Measurements from ENCODE around the gene TAB2.
A peak's percentile ranks its signal among the peaks of the same experiment; 100 is the strongest.

Gene TAB2

DNA sequence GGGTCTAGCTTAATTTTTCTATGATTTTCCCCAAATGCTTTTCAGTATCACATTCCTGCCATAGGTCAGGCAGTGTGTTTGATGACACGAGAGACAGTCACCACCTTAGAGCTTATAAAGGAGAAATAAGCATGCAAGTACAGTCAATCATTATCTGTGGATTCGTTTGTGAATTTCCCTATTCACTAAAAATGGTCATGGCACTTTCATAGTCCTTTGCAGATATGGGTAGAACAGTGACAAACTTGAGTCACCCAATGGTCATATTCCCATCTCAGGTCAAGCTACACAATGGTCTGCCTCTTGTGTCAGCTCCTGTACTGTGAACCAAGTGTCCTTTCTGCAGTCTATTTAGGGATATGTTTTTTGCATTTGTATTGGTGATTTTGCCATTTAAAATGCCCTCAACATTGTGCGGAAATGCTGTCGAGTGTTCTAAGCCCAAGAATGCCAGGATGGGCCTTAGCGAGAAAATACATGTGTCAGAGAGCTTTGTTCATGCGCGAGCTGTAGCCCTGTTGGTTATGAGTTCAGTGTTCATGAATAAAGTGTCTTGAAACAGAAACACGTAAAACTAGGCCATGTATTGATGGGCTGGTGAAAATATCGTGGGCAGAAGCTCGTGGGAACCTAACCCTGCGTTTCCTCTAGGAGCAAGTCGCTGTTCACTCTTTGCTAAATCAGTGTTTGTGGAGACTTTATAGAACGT is 102.3 kb downstream of the TAB2 start:
- no peak overlapping the region for H2BK120ac ChIP-seq (ENCODE audit: low read depth, low read length)
- no peaks in the 10 kb centered on the region for H3K79me1 ChIP-seq (replicated peaks; ENCODE audit: low read length, poor library complexity, severe bottlenecking)
- H3K4me1 ChIP-seq (ENCODE audit: control insufficient read depth, insufficient read depth, low read depth, low read length), result peaks cover 5% of the 10 kb centered on the region
- no peak overlapping the region for H3K4me2 ChIP-seq (ENCODE audit: low read length, poor library complexity, severe bottlenecking)
- no peak overlapping the region for H3K4me3 ChIP-seq (ENCODE audit: insufficient read depth in 1 of 2, low read depth in 1 of 2, low read length in 2 of 2)
- H3K18ac ChIP-seq (ENCODE audit: low read depth in 1 of 2, low read length in 2 of 2), result no peak overlapping the region
- no peak overlapping the region for H4K91ac ChIP-seq (ENCODE audit: low read length)
- no peak overlapping the region for H2AFZ ChIP-seq (ENCODE audit: low read depth, low read length)
- no peak for DNase-seq
- H2AK5ac ChIP-seq (ENCODE audit: low read length, severe bottlenecking), result no peak overlapping the region
- H2BK15ac ChIP-seq (ENCODE audit: low read depth, poor library complexity, severe bottlenecking), result no peak overlapping the region
- H3K36me3 ChIP-seq (ENCODE audit: control insufficient read depth in 1 of 2, insufficient read depth in 2 of 2, low read depth in 1 of 2, low read length in 2 of 2), result peaks cover 0 to 1% of the 10 kb centered on the region in 2 experiments
- no peak overlapping the region for H3K4ac ChIP-seq (ENCODE audit: low read depth in 1 of 2, low read length in 2 of 2)
- no peak overlapping the region for H2BK5ac ChIP-seq (ENCODE audit: low read depth, low read length, poor library complexity, severe bottlenecking)
- no peaks in the 10 kb centered on the region for H3K27me3 ChIP-seq (ENCODE audit: control insufficient read depth in 1 of 2, insufficient read depth in 1 of 2, low read length in 2 of 2)
- no peak overlapping the region for H3K14ac ChIP-seq (ENCODE audit: low read length in 2 of 2)
- 93% methylated on average over 12 of the region's 13 CpGs for WGBS
- no peak overlapping the region for H3K27ac ChIP-seq (ENCODE audit: low read length, poor library complexity, severe bottlenecking)
- no peaks in the 10 kb centered on the region for H3K9me3 ChIP-seq (ENCODE audit: control insufficient read depth, low read length)
- H3K23ac ChIP-seq (ENCODE audit: low read length in 2 of 2), result no peak overlapping the region
- H4K8ac ChIP-seq (ENCODE audit: low read length), result no peak overlapping the region
- H3K9ac ChIP-seq (ENCODE audit: low read length), result no peak overlapping the region
- no peak overlapping the region for H2BK12ac ChIP-seq (ENCODE audit: low read length in 2 of 2)

DNA sequence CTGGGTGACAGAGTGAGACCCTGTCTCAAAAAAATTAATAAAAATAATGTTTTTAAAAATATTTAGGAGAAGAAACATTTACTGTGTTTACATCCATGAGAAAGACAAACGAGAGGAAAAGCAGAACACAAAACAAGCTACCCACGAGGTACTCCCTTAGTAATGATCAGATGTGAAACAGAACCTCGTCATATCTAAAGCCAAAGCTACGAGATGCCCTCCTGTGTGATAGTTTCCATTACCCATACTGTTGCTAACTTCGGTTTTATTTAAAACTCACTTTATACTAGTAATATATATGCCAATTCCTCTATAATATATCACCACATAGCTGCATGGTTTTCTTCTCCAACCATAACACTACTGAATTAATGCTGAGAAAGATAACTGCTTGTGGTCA is 103.6 kb downstream of the TAB2 start:
- H2BK12ac ChIP-seq (ENCODE audit: low read length in 2 of 2), result no peak overlapping the region
- H3K4ac ChIP-seq (ENCODE audit: low read depth in 1 of 2, low read length in 2 of 2), result no peak overlapping the region
- H4K8ac ChIP-seq (ENCODE audit: low read length), result no peak overlapping the region
- no peak overlapping the region for H4K91ac ChIP-seq (ENCODE audit: low read length)
- no peak overlapping the region for H2BK15ac ChIP-seq (ENCODE audit: low read depth, poor library complexity, severe bottlenecking)
- no peak overlapping the region for H3K27ac ChIP-seq (ENCODE audit: low read length, poor library complexity, severe bottlenecking)
- H3K36me3 ChIP-seq (ENCODE audit: control insufficient read depth in 1 of 2, insufficient read depth in 2 of 2, low read depth in 1 of 2, low read length in 2 of 2), result no peaks in the 10 kb centered on the region
- no peaks in the 10 kb centered on the region for H3K79me1 ChIP-seq (replicated peaks; ENCODE audit: low read length, poor library complexity, severe bottlenecking)
- H3K4me1 ChIP-seq (ENCODE audit: control insufficient read depth, insufficient read depth, low read depth, low read length), result peaks cover 7% of the 10 kb centered on the region
- 89% methylated on average over 5 of the region's 5 CpGs for WGBS
- no peak for DNase-seq
- H3K4me3 ChIP-seq (ENCODE audit: insufficient read depth in 1 of 2, low read depth in 1 of 2, low read length in 2 of 2), result no peak overlapping the region
- H3K4me2 ChIP-seq (ENCODE audit: low read length, poor library complexity, severe bottlenecking), result no peak overlapping the region
- H3K18ac ChIP-seq (ENCODE audit: low read depth in 1 of 2, low read length in 2 of 2), result no peak overlapping the region
- no peak overlapping the region for H3K9ac ChIP-seq (ENCODE audit: low read length)
- H2AK5ac ChIP-seq (ENCODE audit: low read length, severe bottlenecking), result no peak overlapping the region
- H3K14ac ChIP-seq (ENCODE audit: low read length in 2 of 2), result no peak overlapping the region
- H3K9me3 ChIP-seq (ENCODE audit: control insufficient read depth, low read length), result no peaks in the 10 kb centered on the region
- no peak overlapping the region for H3K23ac ChIP-seq (ENCODE audit: low read length in 2 of 2)
- H2BK120ac ChIP-seq (ENCODE audit: low read depth, low read length), result no peak overlapping the region
- H3K27me3 ChIP-seq (ENCODE audit: control insufficient read depth in 1 of 2, insufficient read depth in 1 of 2, low read length in 2 of 2), result no peaks in the 10 kb centered on the region
- no peak overlapping the region for H2AFZ ChIP-seq (ENCODE audit: low read depth, low read length)
- no peak overlapping the region for H2BK5ac ChIP-seq (ENCODE audit: low read depth, low read length, poor library complexity, severe bottlenecking)

DNA sequence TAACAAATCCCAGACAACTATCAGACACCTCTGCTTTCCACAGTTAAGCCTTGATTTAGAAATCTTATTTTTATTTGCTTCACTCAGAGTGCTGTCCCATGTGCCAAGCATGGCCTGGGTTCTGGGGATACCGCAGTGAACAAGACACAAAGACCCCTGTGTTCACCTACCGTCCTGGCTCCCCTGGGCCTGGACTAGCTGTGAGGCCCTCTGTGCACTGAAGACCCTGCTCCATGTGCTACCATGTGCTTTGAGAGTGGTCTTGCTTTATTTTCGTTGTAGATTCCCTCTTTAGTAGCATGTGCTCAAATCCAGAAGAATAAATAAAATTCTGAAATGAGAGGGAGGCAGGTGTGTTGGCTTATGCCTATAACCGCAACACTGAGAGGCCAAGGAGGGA is 105.1 kb downstream of the TAB2 start:
- Histone ChIP-seq H2AK5ac (ENCODE audit: low read length, severe bottlenecking) (no peak overlapping the region), H3K27me3 (ENCODE audit: control insufficient read depth in 1 of 2, insufficient read depth in 1 of 2, low read length in 2 of 2) (no peaks in the 10 kb centered on the region), H3K27ac (ENCODE audit: low read length, poor library complexity, severe bottlenecking) (no peak overlapping the region), H3K18ac (ENCODE audit: low read depth in 1 of 2, low read length in 2 of 2) (no peak overlapping the region), H2AFZ (ENCODE audit: low read depth, low read length) (no peak overlapping the region), H3K4ac (ENCODE audit: low read depth in 1 of 2, low read length in 2 of 2) (no peak overlapping the region), H3K4me1 (ENCODE audit: control insufficient read depth, insufficient read depth, low read depth, low read length) (peaks cover 7% of the 10 kb centered on the region), H3K36me3 (ENCODE audit: control insufficient read depth in 1 of 2, insufficient read depth in 2 of 2, low read depth in 1 of 2, low read length in 2 of 2) (no peaks in the 10 kb centered on the region), H3K79me1 (replicated peaks; ENCODE audit: low read length, poor library complexity, severe bottlenecking) (no peaks in the 10 kb centered on the region), H2BK120ac (ENCODE audit: low read depth, low read length) (no peak overlapping the region), H3K4me3 (ENCODE audit: insufficient read depth in 1 of 2, low read depth in 1 of 2, low read length in 2 of 2) (no peak overlapping the region), H2BK5ac (ENCODE audit: low read depth, low read length, poor library complexity, severe bottlenecking) (no peak overlapping the region), H4K91ac (ENCODE audit: low read length) (no peak overlapping the region), H3K23ac (ENCODE audit: low read length in 2 of 2) (no peak overlapping the region), H2BK12ac (ENCODE audit: low read length in 2 of 2) (no peak overlapping the region), H3K14ac (ENCODE audit: low read length in 2 of 2) (no peak overlapping the region), H2BK15ac (ENCODE audit: low read depth, poor library complexity, severe bottlenecking) (no peak overlapping the region), H3K4me2 (ENCODE audit: low read length, poor library complexity, severe bottlenecking) (no peak overlapping the region), H3K9me3 (ENCODE audit: control insufficient read depth, low read length) (no peaks in the 10 kb centered on the region), H4K8ac (ENCODE audit: low read length) (no peak overlapping the region), H3K9ac (ENCODE audit: low read length) (no peak overlapping the region)
- 98% methylated on average over 4 of the region's 4 CpGs for WGBS
- DNase-seq, result no peak

DNA sequence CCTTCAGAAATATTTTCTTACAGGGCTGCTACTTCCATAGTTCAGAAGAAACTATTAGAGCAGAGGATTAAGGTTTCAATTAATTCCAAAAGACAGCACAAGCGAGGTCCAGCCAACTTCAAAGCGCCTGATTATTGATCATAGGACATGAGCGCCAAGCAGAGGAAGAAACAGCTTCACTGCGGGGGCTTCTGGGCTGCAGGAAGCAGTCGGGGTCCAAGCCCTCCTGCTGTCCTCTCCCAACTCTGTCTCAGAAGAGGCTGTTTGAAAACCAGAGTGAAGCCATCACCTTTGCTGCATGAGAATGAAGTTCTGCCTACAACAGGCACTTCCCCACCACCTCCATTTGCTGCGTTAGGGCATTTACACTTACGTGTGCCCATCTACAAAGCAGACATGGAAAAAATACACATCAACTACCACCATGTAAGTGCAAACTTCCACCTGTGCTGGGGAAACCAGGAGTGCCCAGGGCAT is 106.5 kb downstream of the TAB2 start:
- no peak for DNase-seq
- peak overlapping the region; percentile 57 for H2AFZ ChIP-seq (ENCODE audit: low read depth, low read length)
- H3K4ac ChIP-seq (ENCODE audit: low read depth in 1 of 2, low read length in 2 of 2), result peak overlapping the region; percentile 63 to 73
- H3K27ac ChIP-seq (ENCODE audit: low read length, poor library complexity, severe bottlenecking), result peak overlapping the region; percentile 26
- peaks cover 0 to 8% of the 10 kb centered on the region in 2 experiments for H3K27me3 ChIP-seq (ENCODE audit: control insufficient read depth in 1 of 2, insufficient read depth in 1 of 2, low read length in 2 of 2)
- no peak overlapping the region for H3K23ac ChIP-seq (ENCODE audit: low read length in 2 of 2)
- peak overlapping the region; percentile 52 to 63 for H3K18ac ChIP-seq (ENCODE audit: low read depth in 1 of 2, low read length in 2 of 2)
- no peak overlapping the region for H4K91ac ChIP-seq (ENCODE audit: low read length)
- peak overlapping the region; percentile 4 for H2BK120ac ChIP-seq (ENCODE audit: low read depth, low read length)
- no peaks in the 10 kb centered on the region for H3K9me3 ChIP-seq (ENCODE audit: control insufficient read depth, low read length)
- H2BK5ac ChIP-seq (ENCODE audit: low read depth, low read length, poor library complexity, severe bottlenecking), result no peak overlapping the region
- peak overlapping the region; percentile 84 for H3K9ac ChIP-seq (ENCODE audit: low read length)
- no peak overlapping the region for H2AK5ac ChIP-seq (ENCODE audit: low read length, severe bottlenecking)
- no peak overlapping the region for H3K4me2 ChIP-seq (ENCODE audit: low read length, poor library complexity, severe bottlenecking)
- H3K79me1 ChIP-seq (replicated peaks; ENCODE audit: low read length, poor library complexity, severe bottlenecking), result no peaks in the 10 kb centered on the region
- H3K36me3 ChIP-seq (ENCODE audit: control insufficient read depth in 1 of 2, insufficient read depth in 2 of 2, low read depth in 1 of 2, low read length in 2 of 2), result no peaks in the 10 kb centered on the region
- peak overlapping the region in 1 of 2 experiments; percentile 62 for H3K4me3 ChIP-seq (ENCODE audit: insufficient read depth in 1 of 2, low read depth in 1 of 2, low read length in 2 of 2)
- peak overlapping the region in 1 of 2 experiments; percentile 15 for H2BK12ac ChIP-seq (ENCODE audit: low read length in 2 of 2)
- H4K8ac ChIP-seq (ENCODE audit: low read length), result peak overlapping the region; percentile 58
- 78% methylated on average over 7 of the region's 7 CpGs for WGBS
- no peak overlapping the region for H3K14ac ChIP-seq (ENCODE audit: low read length in 2 of 2)
- H2BK15ac ChIP-seq (ENCODE audit: low read depth, poor library complexity, severe bottlenecking), result no peak overlapping the region
- H3K4me1 ChIP-seq (ENCODE audit: control insufficient read depth, insufficient read depth, low read depth, low read length), result peaks cover 7% of the 10 kb centered on the region
